Pancreas (tissue), 10 donors: ENCODE measurements around the gene XCR1. TPM values are rescaled to one million over a fixed set of nuclear protein-coding genes. Genes with fewer than 3 reads are reported as not detected.

ENCODE experiments used
- ATAC-seq, 4 donors: fragments of 200-7000 bp; cut with Tn5 transposase; one replicate each; pipeline versions ENCODE4 v1.8.0 to v1.9.1; 2020; ENCODE audit warnings: mild to moderate bottlenecking in 4 of 4, moderate library complexity in 4 of 4
- DNase-seq, 6 donors: peaks; one replicate each; pipeline ENCODE4 v3.0.0-alpha.2; 2020
- FAIRE-seq: peaks from 2 replicates; lab custom pipeline; 2012; peaks lifted over from hg19 to GRCh38; lab: Jason Lieb, UNC
- H3K27ac ChIP-seq, 4 donors: fragments of 200-600 bp; sonication (generic); 1 replicate in 3 of 4; 2 replicates in 1 of 4; pipeline versions ENCODE4 v1.5.0 to v1.8.0; 2020
- H3K27me3 ChIP-seq, 4 donors: fragments of 200-600 bp; one replicate each; pipeline ENCODE4 v1.8.0; 2021
- H3K36me3 ChIP-seq, 3 donors: fragments of 200-600 bp; sonication (generic) in 1 of 3; one replicate each; pipeline versions ENCODE4 v1.5.0 to v1.8.0; 2020 to 2021
- H3K4me1 ChIP-seq, 3 donors: fragments of 200-600 bp; one replicate each; pipeline ENCODE4 v1.8.0; 2021
- H3K4me3 ChIP-seq, 4 donors: fragments of 200-600 bp; sonication (generic) in 2 of 4; one replicate each; pipeline versions ENCODE4 v1.5.0 to v1.8.0; 2020 to 2021
- H3K9me3 ChIP-seq, 4 donors: fragments of 200-600 bp; one replicate each; pipeline ENCODE4 v1.8.0; 2021
- CTCF ChIP-seq, 4 donors: fragments of 200-600 bp; sonication (generic) in 3 of 4; IDR thresholded peaks; one replicate each; pipeline versions ENCODE4 v1.5.0 to v1.8.0; 2021; ENCODE audit warnings: antibody characterized with exemption in 4 of 4
- WGBS, 2 donors: extraction: QIAGEN DNeasy Blood & Tissue Kit; methylation state at CpG; one replicate each; pipeline ENCODE4 v1.1.7; 2013; 5-methylcytosine and 5-hydroxymethylcytosine counted together
- intact Hi-C, 3 donors: fragments of 100-400 bp; cut with DNase I; formaldehyde crosslinking; loops; one replicate each; pipeline versions ENCODE4 v1.11.1 to v1.14.2; 2022
- polyA plus RNA-seq, 2 donors: library from polyadenylated mRNA; stranded (reverse); fragments of 200-250 nt; gene quantifications; one replicate each; pipeline ENCODE4 v1.2.3, GENCODE V29; 2013
- total RNA-seq, 6 donors: library from RNA; stranded (reverse); fragmentation: NEBNext Ultra II Directional in 4 of 6; extraction: Animal tissue kit (Norgen Biotek cat#: 25700) in 4 of 6; gene quantifications; one replicate each; pipeline versions ENCODE4 v1.2.1 to v1.2.4, GENCODE V29; 2021 to 2023
- donor health status: healthy with polysubstance abuse.
- donor health status: DM: no; HTN: no; CAD: no; lungs with moderate emphysema.
- donor health status: DM: no; HTN: no; CAD: no.
- donor health status: control.
- donor health status: control.
- donor health status: Bipolar disorder and iron deficiency.
- donor health status: DM: yes; HTN: yes; CAD: no.
- donor health status: DM: no; HTN: no; CAD: no.
- donor health status: DM: no; HTN: no; CAD: no.
- donor health status: DM: yes; HTN: yes; CAD: no.

XCR1 gene
- total and polyA plus RNA-seq, 8 donors = 0.04 to 0.31 (median 0.20) TPM; not detected in 4

- WGBS, 2 donors = 88 to 89% methylated on average over 4 of the region's 4 CpGs
- Histone ChIP-seq H3K27me3 (no peaks in the 10 kb centered on the region), H3K36me3 (no peaks in the 10 kb centered on the region), H3K9me3 (no peaks in the 10 kb centered on the region), H3K27ac (no peak overlapping the region), H3K4me3 (no peak overlapping the region), H3K4me1 (no peaks in the 10 kb centered on the region)
- FAIRE-seq (no peak), ATAC-seq (no peak), DNase-seq (no peak)
- TF ChIP-seq CTCF (IDR thresholded peaks at IDR 0.05) = no peak
- intact Hi-C loops = no loop called here
Observed at GRCh38 chr3:46031269-46031668, 4.0 kb upstream of the XCR1 start.

- no peak for FAIRE-seq
- DNase-seq = no peak
- intact Hi-C loops = no loop called here
- Histone ChIP-seq H3K27ac (no peak overlapping the region), H3K4me3 (no peak overlapping the region), H3K4me1 (no peaks in the 10 kb centered on the region), H3K9me3 (no peaks in the 10 kb centered on the region), H3K36me3 (no peaks in the 10 kb centered on the region), H3K27me3 (no peaks in the 10 kb centered on the region)
- no peak for TF ChIP-seq CTCF (IDR thresholded peaks at IDR 0.05)
- 91 to 95% methylated on average over 6 of the region's 6 CpGs for WGBS, 2 donors
- no peak for ATAC-seq
Observed at GRCh38 chr3:46030626-46031025, 3.3 kb upstream of the XCR1 start.

GRCh38 chr3:46029953-46030543, 2.8 kb upstream of the XCR1 start:
- intact Hi-C loops = no loop called here
- H3K36me3 ChIP-seq = no peaks in the 10 kb centered on the region
- WGBS, 2 donors = 56 to 60% methylated on average over 1 of the region's 1 CpG
- H3K27me3 ChIP-seq = no peaks in the 10 kb centered on the region
- ATAC-seq = no peak
- H3K9me3 ChIP-seq = no peaks in the 10 kb centered on the region
- H3K4me3 ChIP-seq = no peak overlapping the region
- no peak for DNase-seq
- TF ChIP-seq CTCF (IDR thresholded peaks at IDR 0.05) = no peak
- H3K4me1 ChIP-seq = no peaks in the 10 kb centered on the region
- no peak overlapping the region for H3K27ac ChIP-seq
- FAIRE-seq = no peak

GRCh38 chr3:46027736-46028397, 584 bp upstream of the XCR1 start:
- Histone ChIP-seq H3K36me3 (no peaks in the 10 kb centered on the region), H3K9me3 (no peaks in the 10 kb centered on the region), H3K27ac (no peak overlapping the region), H3K27me3 (no peaks in the 10 kb centered on the region), H3K4me3 (no peak overlapping the region), H3K4me1 (no peaks in the 10 kb centered on the region)
- ATAC-seq (no peak), FAIRE-seq (no peak), DNase-seq (no peak)
- intact Hi-C loops = no loop called here
- TF ChIP-seq CTCF (IDR thresholded peaks at IDR 0.05) = no peak
- WGBS, 2 donors = 71 to 86% methylated on average over 6 of the region's 6 CpGs

- WGBS, 2 donors = 74 to 76% methylated on average over 1 of the region's 1 CpG
- TF ChIP-seq CTCF (IDR thresholded peaks at IDR 0.05) = no peak
- DNase-seq (no peak), ATAC-seq (no peak), FAIRE-seq (no peak)
- Histone ChIP-seq H3K27ac (no peak overlapping the region), H3K36me3 (no peaks in the 10 kb centered on the region), H3K9me3 (no peaks in the 10 kb centered on the region), H3K27me3 (no peaks in the 10 kb centered on the region), H3K4me1 (no peaks in the 10 kb centered on the region), H3K4me3 (no peak overlapping the region)
- intact Hi-C loops = no loop called here
Observed at GRCh38 chr3:46025139-46025538, 2.1 kb downstream of the XCR1 start.
